ENCODE measurements around the gene POU2AF2. TPM values are rescaled to one million over a fixed set of nuclear protein-coding genes. Genes with fewer than 3 reads are reported as not detected.

Gene POU2AF2
- total and polyA plus RNA-seq, 2 donors (not counting 3 experiments of a cell fraction or from before 2014, with no cell fraction given), result not detected

DNA sequence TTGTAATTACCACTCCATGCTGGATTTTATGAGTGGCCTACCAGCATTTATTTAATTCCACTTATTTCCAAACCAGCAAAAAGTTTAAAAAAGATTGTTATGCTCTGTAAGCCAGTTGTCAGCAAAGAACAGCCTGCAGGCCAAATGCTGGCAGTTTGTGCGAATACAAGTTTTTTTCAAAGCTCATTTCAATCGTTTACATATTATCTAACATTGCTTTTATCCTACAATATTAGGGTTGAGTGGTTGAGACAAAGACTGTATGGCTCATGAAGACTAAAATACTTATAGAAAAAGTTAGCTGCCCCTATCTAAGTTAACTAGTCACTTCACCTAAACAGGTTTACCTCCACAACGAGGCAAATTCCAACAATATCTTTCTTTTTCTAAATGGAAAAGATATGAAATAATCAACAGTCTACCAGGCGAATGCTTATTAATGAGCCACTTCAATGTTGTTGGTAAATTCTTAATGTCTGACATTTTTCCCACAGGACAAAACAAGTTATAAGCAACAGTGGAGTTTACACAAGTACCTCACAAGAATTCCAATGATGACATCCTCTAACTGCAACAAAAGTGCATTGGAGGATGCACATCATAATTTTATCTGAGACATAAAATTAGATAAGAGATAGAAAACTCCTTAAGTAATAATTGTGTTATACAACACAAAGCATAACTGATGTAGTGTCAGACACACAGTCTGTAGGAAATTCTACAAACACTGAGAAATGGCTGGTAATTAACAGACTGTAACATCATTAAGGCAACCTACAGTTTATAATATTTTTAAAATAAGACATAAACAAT lies 35.8 kb upstream of the POU2AF2 start:
- H3K4me3 ChIP-seq (replicated peaks in 1 of 3; ENCODE audit: insufficient read depth in 1 of 3, low read depth in 1 of 3, low read length in 3 of 3), result no peak overlapping the region
- no peak overlapping the region for H3K4me2 ChIP-seq (ENCODE audit: insufficient read depth, low read length)
- no peak for TF ChIP-seq FOS (IDR thresholded peaks at IDR 0.05; ENCODE audit: borderline replicate concordance, insufficient read depth, low read length)
- no peak for TF ChIP-seq POLR2A (IDR thresholded peaks at IDR 0.05; ENCODE audit: low read depth, low read length)
- TF ChIP-seq POLR2AphosphoS5 (IDR thresholded peaks at IDR 0.05; ENCODE audit: insufficient read depth, low read depth, low read length), result no peak
- TF ChIP-seq EZH2 (IDR thresholded peaks at IDR 0.05; ENCODE audit: borderline replicate concordance, low read depth, low read length, severe bottlenecking), result no peak
- no peak for TF ChIP-seq MYC (IDR thresholded peaks at IDR 0.05; ENCODE audit: low read depth, low read length)
- no peak for TF ChIP-seq GATA2 (IDR thresholded peaks at IDR 0.05; ENCODE audit: insufficient read depth, insufficient read length, low read depth, low read length)
- TF ChIP-seq, protein P1, sequence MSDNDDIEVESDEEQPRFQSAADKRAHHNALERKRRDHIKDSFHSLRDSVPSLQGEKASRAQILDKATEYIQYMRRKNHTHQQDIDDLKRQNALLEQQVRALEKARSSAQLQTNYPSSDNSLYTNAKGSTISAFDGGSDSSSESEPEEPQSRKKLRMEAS (IDR thresholded peaks at IDR 0.05; ENCODE audit: insufficient read depth, insufficient read length), result no peak
- TF ChIP-seq JUN (IDR thresholded peaks at IDR 0.05; ENCODE audit: borderline replicate concordance, insufficient read depth, insufficient read length, low read depth), result no peak
- TF ChIP-seq, protein P2, sequence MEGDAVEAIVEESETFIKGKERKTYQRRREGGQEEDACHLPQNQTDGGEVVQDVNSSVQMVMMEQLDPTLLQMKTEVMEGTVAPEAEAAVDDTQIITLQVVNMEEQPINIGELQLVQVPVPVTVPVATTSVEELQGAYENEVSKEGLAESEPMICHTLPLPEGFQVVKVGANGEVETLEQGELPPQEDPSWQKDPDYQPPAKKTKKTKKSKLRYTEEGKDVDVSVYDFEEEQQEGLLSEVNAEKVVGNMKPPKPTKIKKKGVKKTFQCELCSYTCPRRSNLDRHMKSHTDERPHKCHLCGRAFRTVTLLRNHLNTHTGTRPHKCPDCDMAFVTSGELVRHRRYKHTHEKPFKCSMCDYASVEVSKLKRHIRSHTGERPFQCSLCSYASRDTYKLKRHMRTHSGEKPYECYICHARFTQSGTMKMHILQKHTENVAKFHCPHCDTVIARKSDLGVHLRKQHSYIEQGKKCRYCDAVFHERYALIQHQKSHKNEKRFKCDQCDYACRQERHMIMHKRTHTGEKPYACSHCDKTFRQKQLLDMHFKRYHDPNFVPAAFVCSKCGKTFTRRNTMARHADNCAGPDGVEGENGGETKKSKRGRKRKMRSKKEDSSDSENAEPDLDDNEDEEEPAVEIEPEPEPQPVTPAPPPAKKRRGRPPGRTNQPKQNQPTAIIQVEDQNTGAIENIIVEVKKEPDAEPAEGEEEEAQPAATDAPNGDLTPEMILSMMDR (IDR thresholded peaks at IDR 0.05; ENCODE audit: extremely low read depth in 1 of 2, insufficient read depth in 1 of 2, low read depth in 1 of 2, low read length in 2 of 2), result no peak
- intact Hi-C loops (cut with micrococcal nuclease), result no loop called here
- no peaks in the 10 kb centered on the region for H3K9me1 ChIP-seq (replicated peaks; ENCODE audit: control insufficient read depth, extremely low read depth, insufficient read depth, low read length)
- no peaks in the 10 kb centered on the region for H3K79me2 ChIP-seq (ENCODE audit: control insufficient read depth, insufficient read depth, low read length)
- no peak overlapping the region for H3K27ac ChIP-seq (ENCODE audit: insufficient read depth, low read depth, low read length)
- BruUV-seq (replicated peaks), result no TSS peak
- FAIRE-seq, result no peak
- DNase-seq (ENCODE audit: low read depth, low spot score), result no peak
- no peak overlapping the region for H2AFZ ChIP-seq (ENCODE audit: low read depth, low read length)
- H3K9ac ChIP-seq (replicated peaks; ENCODE audit: extremely low read depth, insufficient read depth, low read length), result no peak overlapping the region
- ChIA-PET CTCF (no interaction called here), POLR2A (no interaction called here)
- dilution Hi-C loops (cut with MboI; ENCODE audit: extremely low pct_ligation_motif_present, low sequenced_read_pairs), result no loop called here
- no peaks in the 10 kb centered on the region for H4K20me1 ChIP-seq (replicated peaks; ENCODE audit: control insufficient read depth, extremely low read depth, insufficient read depth, low read length)
- H3K27me3 ChIP-seq (ENCODE audit: control insufficient read depth in 2 of 2, insufficient read depth in 2 of 2, low read length in 2 of 2), result no peaks in the 10 kb centered on the region
- no peaks in the 10 kb centered on the region for H3K36me3 ChIP-seq (ENCODE audit: control insufficient read depth in 2 of 2, extremely low read depth in 1 of 2, insufficient read depth in 2 of 2, low read length in 2 of 2)
- no peaks in the 10 kb centered on the region for H3K4me1 ChIP-seq (ENCODE audit: control insufficient read depth, extremely low read depth, insufficient read depth, low read length)
- no peaks in the 10 kb centered on the region for H3K9me3 ChIP-seq (replicated peaks; ENCODE audit: control insufficient read depth, insufficient read depth, low read length)

Measured in endothelial cell of umbilical vein (primary cell).